Esophagus squamous epithelium (tissue), 4 donors: ENCODE data around the gene KPNA6.

Source experiments
- POLR2A ChIP-seq, 4 donors: fragments of 450-650 bp; IDR thresholded peaks; one replicate each; pipeline ENCODE4 v1.6.1; 2017; ENCODE audit warnings: antibody characterized with exemption in 4 of 4, mild to moderate bottlenecking in 4 of 4, moderate library complexity in 3 of 4
- TF ChIP-seq, protein P1 (sequence below), 6 experiments: fragments of 450-650 bp in 4 of 6; fragments of 200-600 bp in 2 of 6; sonication (generic) in 2 of 6; IDR thresholded peaks; one replicate each; pipeline ENCODE4 v1.5.1; 2016 to 2019; ENCODE audit warnings: antibody characterized with exemption in 6 of 6, mild to moderate bottlenecking in 4 of 6, moderate library complexity in 4 of 6

DNA sequence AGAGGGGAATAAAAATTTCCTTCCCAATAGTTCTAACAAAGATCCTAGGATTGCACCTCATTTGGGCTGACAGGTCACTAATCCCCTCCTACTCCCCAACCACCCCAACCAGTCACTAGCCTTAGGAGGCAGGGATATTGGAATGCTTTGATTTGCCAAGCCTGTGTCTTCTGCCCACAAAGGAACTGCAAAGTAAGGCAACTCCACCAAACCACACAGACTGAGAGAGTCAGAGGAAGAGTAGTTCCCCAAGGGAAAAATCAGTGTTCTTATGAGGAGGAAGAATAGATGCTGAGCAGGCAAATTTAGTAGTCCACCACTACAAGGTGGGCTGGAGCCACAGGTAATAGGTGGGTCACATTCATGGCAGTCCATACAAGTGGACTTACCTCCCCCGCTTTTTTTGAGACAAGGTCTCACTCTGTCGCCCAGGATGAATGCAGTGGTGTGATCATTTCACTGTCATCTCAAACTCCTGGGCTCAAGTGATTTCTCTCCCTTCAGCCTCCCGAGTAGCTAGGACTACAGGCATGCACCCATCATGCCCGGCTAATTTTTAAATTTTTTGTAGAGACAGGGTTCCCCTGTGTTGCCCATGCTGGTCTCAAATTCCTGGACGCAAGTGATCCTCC is 38.8 kb upstream of the KPNA6 start:
- no peak for TF ChIP-seq POLR2A (IDR thresholded peaks at IDR 0.05)
- TF ChIP-seq, protein P1, sequence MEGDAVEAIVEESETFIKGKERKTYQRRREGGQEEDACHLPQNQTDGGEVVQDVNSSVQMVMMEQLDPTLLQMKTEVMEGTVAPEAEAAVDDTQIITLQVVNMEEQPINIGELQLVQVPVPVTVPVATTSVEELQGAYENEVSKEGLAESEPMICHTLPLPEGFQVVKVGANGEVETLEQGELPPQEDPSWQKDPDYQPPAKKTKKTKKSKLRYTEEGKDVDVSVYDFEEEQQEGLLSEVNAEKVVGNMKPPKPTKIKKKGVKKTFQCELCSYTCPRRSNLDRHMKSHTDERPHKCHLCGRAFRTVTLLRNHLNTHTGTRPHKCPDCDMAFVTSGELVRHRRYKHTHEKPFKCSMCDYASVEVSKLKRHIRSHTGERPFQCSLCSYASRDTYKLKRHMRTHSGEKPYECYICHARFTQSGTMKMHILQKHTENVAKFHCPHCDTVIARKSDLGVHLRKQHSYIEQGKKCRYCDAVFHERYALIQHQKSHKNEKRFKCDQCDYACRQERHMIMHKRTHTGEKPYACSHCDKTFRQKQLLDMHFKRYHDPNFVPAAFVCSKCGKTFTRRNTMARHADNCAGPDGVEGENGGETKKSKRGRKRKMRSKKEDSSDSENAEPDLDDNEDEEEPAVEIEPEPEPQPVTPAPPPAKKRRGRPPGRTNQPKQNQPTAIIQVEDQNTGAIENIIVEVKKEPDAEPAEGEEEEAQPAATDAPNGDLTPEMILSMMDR (IDR thresholded peaks at IDR 0.05): no peak
